ENCODE measurements around the gene LRRTM3. TPM values are rescaled to one million over a fixed set of nuclear protein-coding genes. Genes with fewer than 3 reads are reported as not detected.

The LRRTM3 gene
- total RNA-seq, 1 donor from 2014 or later, result 4.6 TPM

GRCh38 chr10:66882271-66882670 lies 43.6 kb upstream of the LRRTM3 start:
- Mint-ChIP-seq H3K9me3 (no peaks in the 10 kb centered on the region), H3K4me3 (no peak overlapping the region), H3K27me3 (ENCODE audit: low read depth) (peaks cover 3% of the 10 kb centered on the region), H3K27ac (no peak overlapping the region), H3K4me1 (no peaks in the 10 kb centered on the region), H3K36me3 (no peaks in the 10 kb centered on the region)
- no peak for DNase-seq (ENCODE audit: low spot score in 2 of 2, unreplicated experiment in 2 of 2)
- no peak for TF ChIP-seq CTCF (IDR thresholded peaks at IDR 0.05; ENCODE audit: unreplicated experiment)

- no peaks in the 10 kb centered on the region for H3K4me1 Mint-ChIP-seq
- H3K27ac Mint-ChIP-seq, result no peak overlapping the region
- no peak for TF ChIP-seq CTCF (IDR thresholded peaks at IDR 0.05; ENCODE audit: unreplicated experiment)
- no peaks in the 10 kb centered on the region for H3K9me3 Mint-ChIP-seq
- peaks cover 8% of the 10 kb centered on the region for H3K27me3 Mint-ChIP-seq (ENCODE audit: low read depth)
- no peak overlapping the region for H3K4me3 Mint-ChIP-seq
- DNase-seq (ENCODE audit: low spot score in 2 of 2, unreplicated experiment in 2 of 2), result no peak
- no peaks in the 10 kb centered on the region for H3K36me3 Mint-ChIP-seq
These were observed 39.0 kb upstream of the LRRTM3 start for GRCh38 chr10:66886848-66887247.

- DNase-seq (ENCODE audit: low spot score in 2 of 2, unreplicated experiment in 2 of 2), result no peak
- peaks cover 8% of the 10 kb centered on the region for H3K27me3 Mint-ChIP-seq (ENCODE audit: low read depth)
- H3K9me3 Mint-ChIP-seq, result no peaks in the 10 kb centered on the region
- no peaks in the 10 kb centered on the region for H3K36me3 Mint-ChIP-seq
- no peaks in the 10 kb centered on the region for H3K4me1 Mint-ChIP-seq
- TF ChIP-seq CTCF (IDR thresholded peaks at IDR 0.05; ENCODE audit: unreplicated experiment), result no peak
- H3K4me3 Mint-ChIP-seq, result no peak overlapping the region
- no peak overlapping the region for H3K27ac Mint-ChIP-seq
These were observed 37.6 kb upstream of the LRRTM3 start for GRCh38 chr10:66888237-66888636.

GRCh38 chr10:66892871-66893270 lies 33.0 kb upstream of the LRRTM3 start:
- H3K4me1 Mint-ChIP-seq, result no peaks in the 10 kb centered on the region
- TF ChIP-seq CTCF (IDR thresholded peaks at IDR 0.05; ENCODE audit: unreplicated experiment), result no peak
- peaks cover 2% of the 10 kb centered on the region for H3K9me3 Mint-ChIP-seq
- no peak overlapping the region for H3K27ac Mint-ChIP-seq
- H3K27me3 Mint-ChIP-seq (ENCODE audit: low read depth), result peaks cover 8% of the 10 kb centered on the region
- DNase-seq (ENCODE audit: low spot score in 2 of 2, unreplicated experiment in 2 of 2), result no peak
- no peak overlapping the region for H3K4me3 Mint-ChIP-seq
- no peaks in the 10 kb centered on the region for H3K36me3 Mint-ChIP-seq

GRCh38 chr10:66910671-66911070 lies 15.2 kb upstream of the LRRTM3 start:
- TF ChIP-seq CTCF (IDR thresholded peaks at IDR 0.05; ENCODE audit: unreplicated experiment), result no peak
- Mint-ChIP-seq H3K36me3 (no peaks in the 10 kb centered on the region), H3K9me3 (no peaks in the 10 kb centered on the region), H3K27ac (no peak overlapping the region), H3K27me3 (ENCODE audit: low read depth) (peaks cover 2% of the 10 kb centered on the region), H3K4me3 (no peak overlapping the region), H3K4me1 (no peaks in the 10 kb centered on the region)
- no peak for DNase-seq (ENCODE audit: low spot score in 2 of 2, unreplicated experiment in 2 of 2)

GRCh38 chr10:66916030-66916429 lies 9.8 kb upstream of the LRRTM3 start:
- Mint-ChIP-seq H3K27me3 (ENCODE audit: low read depth) (peaks cover 2% of the 10 kb centered on the region), H3K36me3 (no peaks in the 10 kb centered on the region), H3K4me3 (no peak overlapping the region), H3K27ac (no peak overlapping the region), H3K4me1 (no peaks in the 10 kb centered on the region), H3K9me3 (peaks cover under 1% of the 10 kb centered on the region)
- TF ChIP-seq CTCF (IDR thresholded peaks at IDR 0.05; ENCODE audit: unreplicated experiment), result no peak
- DNase-seq (ENCODE audit: low spot score in 2 of 2, unreplicated experiment in 2 of 2), result no peak

Measured in mesothelial cell of epicardium (in vitro differentiated cells).